Activated CD4-positive, alpha-beta T cell treated with anti-CD3 and anti-CD28 coated beads for 48 hours (primary cell): ENCODE results near the gene OR5AC2.

Experiments
- DNase-seq: peaks from one replicate; pipeline ENCODE4 v3.0.0-alpha.2; 2020

OR5AC2 gene

GRCh38 chr3:98086873-98087272, at the start of gene OR5AC2:
Gene OR5AC2 (plus strand): TSS chr3:98087173. CDS start chr3:98087173, 0 bp downstream.
- DNase-seq = no peak

GRCh38 chr3:98038286-98038685, 48.7 kb upstream of the OR5AC2 start:
- no peak for DNase-seq

DNA sequence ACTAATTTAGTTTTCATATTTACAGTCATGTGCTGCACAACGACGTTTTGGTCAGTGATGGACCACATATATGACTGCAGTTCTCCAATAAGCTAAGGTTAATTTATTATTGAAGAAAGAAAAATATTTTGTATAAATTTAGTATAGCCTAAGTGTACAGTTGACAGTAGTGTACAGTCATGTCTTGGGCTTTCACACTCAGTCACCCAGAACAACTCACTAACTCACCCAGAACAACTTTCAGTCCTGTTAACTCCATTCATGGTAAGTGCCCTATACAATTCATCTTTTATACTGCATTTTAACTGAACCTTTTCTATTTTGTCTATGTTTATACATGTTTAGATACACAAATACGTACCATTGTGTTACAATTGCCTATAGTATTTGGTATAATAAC, 48.1 kb upstream of the OR5AC2 start:
- DNase-seq = no peak

DNA sequence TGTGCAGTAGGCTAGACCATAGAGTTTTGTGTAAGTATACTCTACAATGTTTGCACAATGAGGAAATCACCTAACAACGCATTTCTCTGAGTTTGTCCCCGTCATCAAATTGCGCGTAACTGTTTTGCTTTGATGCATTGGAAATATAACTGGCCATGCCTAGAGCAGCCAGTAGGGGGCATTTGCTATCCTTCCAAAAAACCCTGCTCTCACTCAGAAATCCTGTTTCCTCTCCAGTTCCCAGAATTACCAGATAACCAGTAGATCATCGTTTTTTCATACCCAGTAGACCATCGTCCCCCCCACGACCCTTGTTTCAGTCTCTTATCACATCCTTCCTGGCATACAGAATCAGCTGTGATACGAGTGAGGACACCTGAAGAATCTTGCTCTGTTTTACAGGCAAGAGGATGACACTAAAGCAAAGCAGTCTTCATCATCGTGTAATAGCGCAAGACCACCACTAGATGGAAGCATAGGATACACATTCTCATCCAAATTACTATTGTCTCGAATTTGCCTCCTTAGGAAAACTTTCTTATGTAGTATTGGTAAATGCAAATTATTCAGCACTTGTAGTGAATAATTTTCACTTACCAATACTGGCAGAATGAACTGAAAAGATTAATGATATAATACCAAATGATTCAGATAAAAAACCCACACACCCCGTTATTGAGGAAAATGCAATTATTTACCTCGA, 47.5 kb upstream of the OR5AC2 start:
- DNase-seq = peak; percentile 81

- no peak for DNase-seq
Measured at GRCh38 chr3:98041350-98041749, 45.6 kb upstream of the OR5AC2 start.

DNA sequence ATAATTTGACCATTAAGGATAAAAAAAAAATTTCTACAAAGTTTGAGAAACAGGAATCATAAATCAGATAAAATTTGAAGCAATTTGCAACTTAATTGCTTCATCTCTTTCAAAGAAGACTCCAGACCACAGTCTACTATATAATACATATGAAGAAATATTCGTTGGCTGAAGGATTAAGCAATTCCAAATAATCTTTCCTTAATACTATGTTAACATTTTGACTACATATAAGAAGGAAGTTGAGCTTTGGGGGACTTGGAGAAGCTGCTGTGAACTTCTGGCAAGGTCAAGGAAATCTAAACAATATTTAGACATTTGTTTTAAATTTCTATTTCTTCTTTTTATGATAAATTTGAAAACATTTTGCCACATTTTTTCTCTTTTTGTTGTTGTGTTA, 38.4 kb upstream of the OR5AC2 start:
- no peak for DNase-seq

DNA sequence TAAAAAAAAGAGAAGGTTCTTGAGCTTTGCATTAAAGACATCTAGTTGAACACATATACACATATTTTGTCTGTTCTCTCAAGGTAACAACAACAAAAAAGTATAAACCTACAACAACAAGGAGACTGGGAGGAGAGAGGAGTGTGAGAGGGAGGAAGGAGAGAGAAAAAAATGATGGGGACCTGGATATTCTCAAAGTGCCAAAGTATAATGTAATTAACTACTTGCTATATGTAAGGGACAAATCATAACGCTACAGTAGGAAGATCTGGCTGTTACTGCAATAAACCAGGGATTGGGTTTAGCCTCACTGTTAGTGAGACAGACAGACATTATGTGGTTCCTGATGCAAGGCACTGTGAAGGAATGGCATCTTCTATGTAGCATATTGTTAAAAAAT, 37.7 kb upstream of the OR5AC2 start:
- DNase-seq = no peak

DNA sequence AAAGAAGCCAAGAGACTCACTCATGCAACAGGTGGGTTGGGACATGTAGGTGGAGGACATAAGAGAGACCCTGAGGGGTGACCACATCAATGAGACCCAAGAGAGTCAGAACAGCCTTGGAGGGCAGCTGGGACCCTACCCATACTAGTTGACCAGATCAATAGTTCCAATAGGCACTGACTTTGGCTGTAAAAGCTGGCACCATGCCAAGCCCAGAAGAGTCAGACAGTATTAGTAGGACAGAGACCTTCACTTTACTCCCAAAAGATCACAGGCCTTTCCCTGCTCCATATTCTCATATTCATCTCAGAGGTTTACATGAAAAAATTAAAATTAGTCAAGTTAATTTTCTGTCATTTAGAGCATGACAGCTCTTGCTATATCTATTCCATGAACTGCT, 30.9 kb upstream of the OR5AC2 start:
- no peak for DNase-seq

DNA sequence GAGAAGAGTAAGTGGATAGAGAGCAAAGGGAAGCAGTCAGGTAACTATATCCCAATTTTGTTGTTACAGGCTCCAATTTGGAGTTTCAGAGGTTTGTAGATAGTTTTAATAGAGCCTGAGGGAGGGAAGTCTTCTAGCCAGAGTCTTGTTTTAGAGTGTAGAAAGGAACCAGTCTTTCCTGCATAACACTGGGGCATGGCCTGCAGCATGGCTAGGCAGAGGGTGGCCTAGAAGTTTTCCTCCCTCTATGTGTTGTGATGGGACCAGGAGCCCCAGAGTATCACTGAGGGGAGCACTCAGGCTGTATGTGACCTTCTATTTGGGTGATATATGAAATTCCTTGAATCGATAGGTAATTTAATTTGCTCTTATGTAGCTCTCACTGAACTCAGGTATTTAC, 29.3 kb upstream of the OR5AC2 start:
- no peak for DNase-seq

- DNase-seq = no peak
Measured at GRCh38 chr3:98058244-98058960, 28.6 kb upstream of the OR5AC2 start.

- DNase-seq = no peak
Measured at GRCh38 chr3:98068824-98069223, 18.1 kb upstream of the OR5AC2 start.

DNA sequence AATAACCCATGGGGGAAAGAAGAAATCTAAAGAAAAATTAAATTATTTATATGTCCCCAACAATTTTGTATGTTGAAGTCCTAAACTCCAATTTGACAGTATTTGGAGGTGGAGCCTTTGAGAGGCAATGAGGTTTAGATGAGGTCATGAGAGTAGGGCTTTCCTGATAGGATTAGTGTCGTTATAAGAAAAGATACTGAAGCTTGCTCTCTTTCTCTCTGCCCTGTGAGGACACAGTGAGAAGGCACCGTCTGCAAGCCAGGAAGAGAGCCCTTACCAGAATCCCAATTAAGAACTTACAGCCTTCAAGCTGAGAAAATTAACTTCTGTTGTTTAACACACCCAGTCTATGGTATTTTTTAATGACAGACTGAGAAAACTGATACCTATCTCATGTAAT, 16.1 kb upstream of the OR5AC2 start:
- DNase-seq = no peak

GRCh38 chr3:98073486-98073885, 13.5 kb upstream of the OR5AC2 start:
- DNase-seq = no peak

GRCh38 chr3:98095882-98096281, 8.9 kb downstream of the OR5AC2 start:
- no peak for DNase-seq

DNA sequence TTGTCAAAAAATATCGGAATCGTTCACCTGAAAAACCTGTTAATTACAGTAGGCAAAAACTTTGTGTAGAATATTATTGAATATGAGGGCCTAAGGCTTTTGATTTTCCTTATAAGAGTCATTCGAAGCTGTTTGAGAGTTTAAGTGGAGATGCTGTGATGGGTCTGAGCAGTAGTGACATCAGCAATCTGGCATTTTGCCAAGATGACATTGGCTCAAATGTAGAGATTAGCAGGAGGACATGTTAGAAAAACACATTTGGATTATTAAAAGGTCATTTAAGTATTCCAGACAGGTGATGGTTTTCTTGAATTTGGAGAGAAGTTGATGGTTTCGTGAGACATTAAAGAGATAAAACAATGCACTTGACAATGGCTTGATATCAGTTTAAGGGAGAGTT, 12.9 kb downstream of the OR5AC2 start:
- no peak for DNase-seq

DNA sequence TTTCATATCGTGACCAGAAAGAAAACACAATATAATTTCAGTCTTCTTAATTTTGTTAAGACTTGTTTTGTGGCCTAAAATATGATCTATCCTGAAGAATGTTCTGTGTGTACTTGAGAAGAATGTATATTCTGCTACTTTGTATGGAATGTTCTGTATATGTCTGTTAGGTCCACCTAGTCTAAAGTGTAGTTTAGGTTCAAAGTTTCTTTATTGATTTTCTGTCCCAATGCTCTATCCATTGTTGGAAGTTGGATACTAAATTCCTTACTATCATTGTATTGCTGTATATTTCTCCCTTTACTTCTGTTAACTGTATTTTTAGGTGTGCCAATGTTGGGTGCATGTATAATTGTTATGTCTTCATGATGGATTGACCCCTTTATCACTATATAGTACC, 21.2 kb downstream of the OR5AC2 start:
- no peak for DNase-seq

DNA sequence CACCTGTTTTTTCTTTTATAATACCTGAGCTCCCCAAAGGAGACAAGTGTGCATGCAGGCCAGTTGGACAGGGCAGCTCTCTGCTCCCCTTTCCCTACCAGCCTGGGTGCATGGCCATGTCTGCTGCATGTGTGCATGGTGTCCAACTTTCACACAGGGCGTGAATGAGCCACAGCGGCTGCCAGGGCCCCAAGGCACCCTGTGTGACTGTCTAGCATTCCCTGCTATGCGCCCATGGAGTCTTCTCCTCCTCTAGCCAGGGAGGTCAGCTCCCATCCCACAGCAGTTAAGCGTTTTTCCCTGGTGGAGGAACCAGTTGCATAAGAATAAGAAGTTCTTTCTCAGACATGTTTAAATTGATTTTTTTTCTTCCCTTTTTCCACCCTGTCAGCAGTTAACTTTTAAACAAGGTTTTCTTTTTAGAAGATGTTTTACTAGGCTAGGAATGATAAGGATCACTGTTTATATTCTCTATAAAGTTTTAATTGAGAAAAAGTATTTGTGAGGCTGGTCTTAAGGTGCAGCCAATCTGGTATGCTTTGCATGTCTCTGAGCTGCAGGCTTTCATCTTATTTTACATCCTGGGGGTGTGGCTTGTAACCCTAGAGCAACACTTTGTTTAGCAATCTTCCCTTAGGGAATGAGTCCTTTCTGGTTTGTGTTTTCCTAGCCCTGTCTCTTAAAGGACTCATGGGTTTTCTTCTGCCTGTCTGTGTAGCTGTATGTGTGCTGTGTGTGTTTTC, 23.0 kb downstream of the OR5AC2 start:
- DNase-seq = no peak

- no peak for DNase-seq
Measured at GRCh38 chr3:98110550-98110908, 23.6 kb downstream of the OR5AC2 start.

DNA sequence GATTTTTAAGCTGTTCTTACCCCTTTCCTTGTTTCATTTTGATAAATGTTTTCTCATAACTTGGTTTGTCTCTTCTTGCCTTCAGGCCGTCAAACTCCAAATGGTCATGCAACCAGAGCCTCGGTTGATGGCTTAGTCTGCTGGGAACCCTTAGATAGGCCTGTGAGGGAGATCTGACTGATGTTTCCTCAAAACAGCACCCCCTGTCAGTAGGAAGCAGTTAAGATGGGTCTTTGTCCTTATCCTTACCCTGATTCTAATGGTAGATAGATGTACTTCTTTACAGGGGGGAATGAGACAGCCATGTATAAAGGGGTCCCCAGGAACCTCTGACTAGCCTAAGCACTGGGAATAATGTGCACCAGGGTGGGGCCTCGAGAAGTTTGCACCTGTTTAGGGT, 27.3 kb downstream of the OR5AC2 start:
- DNase-seq = no peak

GRCh38 chr3:98115717-98116116, 28.7 kb downstream of the OR5AC2 start:
- no peak for DNase-seq

DNA sequence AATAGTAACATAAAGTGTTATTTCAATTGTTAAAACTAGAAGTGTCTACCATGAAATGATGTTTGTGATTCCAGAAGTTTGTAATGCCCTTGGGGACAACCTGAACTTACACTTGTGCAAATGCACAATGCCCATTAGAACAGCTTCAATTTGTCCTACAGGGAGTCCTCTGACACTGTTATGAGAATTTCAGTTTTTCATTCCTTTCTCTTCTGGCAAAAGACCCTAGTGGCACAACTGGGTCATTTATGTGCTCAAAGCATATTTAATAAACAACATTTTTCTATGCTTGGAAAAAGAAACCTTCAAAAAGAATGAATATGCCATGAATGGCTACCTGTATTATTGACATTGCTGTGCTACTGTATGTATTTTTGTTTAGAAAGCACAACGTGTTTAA, 43.4 kb downstream of the OR5AC2 start, which contains the start of gene OR5H1:
Gene OR5H1, plus strand, starts transcription at position 301 of the 400 bp plus-strand sequence. CDS start 1,977 bp downstream, outside the sequence.
- DNase-seq = no peak

DNA sequence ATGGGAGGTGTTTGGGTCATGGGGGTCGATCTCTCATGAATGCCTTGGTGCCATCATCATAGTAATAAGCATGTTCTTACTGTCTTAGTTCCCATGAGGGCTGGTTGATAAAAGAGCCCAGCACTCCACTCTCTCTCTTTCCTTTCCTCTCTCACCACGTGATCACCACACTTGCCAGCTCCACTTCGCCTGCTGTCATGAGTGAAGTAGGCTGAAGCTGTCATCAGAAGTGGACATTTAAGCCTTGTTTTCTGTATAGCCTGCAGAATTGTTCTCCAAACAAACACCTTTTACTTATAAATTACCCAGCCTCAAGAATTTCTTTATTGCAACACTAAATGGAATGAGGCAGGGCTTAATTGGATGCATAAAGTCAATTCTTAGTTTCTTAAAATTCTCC, 49.7 kb downstream of the OR5AC2 start:
- DNase-seq = no peak
